Upper lobe of left lung (tissue), 6 donors: Measurements from ENCODE around the gene DIP2A. TPM values are rescaled to one million over a fixed set of nuclear protein-coding genes. Genes with fewer than 3 reads are reported as not detected.

ENCODE experiments used
- ATAC-seq, 2 donors: fragments of 200-7000 bp; cut with Tn5 transposase; one replicate each; pipeline ENCODE4 v1.9.1; 2022; ENCODE audit warnings: mild to moderate bottlenecking in 2 of 2, moderate library complexity in 2 of 2; ENCODE audit not compliant: low FRiP score in 2 of 2
- DNase-seq, 2 donors: peaks; one replicate each; pipeline ENCODE4 v3.0.0-alpha.2; 2019 to 2020
- H3K27ac ChIP-seq, 4 donors: fragments of 200-600 bp; sonication (generic); one replicate each; pipeline ENCODE4 v1.5.1; 2016 to 2019
- H3K27me3 ChIP-seq, 4 donors: fragments of 200-600 bp; sonication (generic); one replicate each; pipeline ENCODE4 v1.5.1; 2017 to 2019
- H3K36me3 ChIP-seq, 4 donors: fragments of 200-600 bp; sonication (generic); one replicate each; pipeline ENCODE4 v1.5.1; 2016 to 2019
- H3K4me1 ChIP-seq, 4 donors: fragments of 200-600 bp; sonication (generic); one replicate each; pipeline ENCODE4 v1.5.1; 2018 to 2019
- H3K4me3 ChIP-seq, 4 donors: fragments of 200-600 bp; sonication (generic); one replicate each; pipeline ENCODE4 v1.5.1; 2017 to 2019; ENCODE audit warnings: mild to moderate bottlenecking in 2 of 4, moderate library complexity in 1 of 4
- H3K9me3 ChIP-seq, 4 donors: fragments of 200-600 bp; sonication (generic); one replicate each; pipeline ENCODE4 v1.5.1; 2018 to 2019
- CTCF ChIP-seq, 6 experiments: fragments of 450-650 bp in 4 of 6; fragments of 200-600 bp in 2 of 6; sonication (generic) in 2 of 6; IDR thresholded peaks; one replicate each; pipeline ENCODE4 v1.5.1; 2016 to 2019; ENCODE audit warnings: antibody characterized with exemption in 6 of 6
- EP300 ChIP-seq, 4 donors: sonication (generic); formaldehyde crosslinking; IDR thresholded peaks; one replicate each; pipeline ENCODE4 v1.5.1; 2017; ENCODE audit warnings: antibody characterized with exemption in 4 of 4, control low read depth in 2 of 4
- POLR2A ChIP-seq, 4 donors: fragments of 450-650 bp; IDR thresholded peaks; one replicate each; pipeline ENCODE4 v1.5.1; 2016 to 2017; ENCODE audit warnings: antibody characterized with exemption in 4 of 4, mild to moderate bottlenecking in 2 of 4
- POLR2AphosphoS5 ChIP-seq, 2 donors: sonication (generic); formaldehyde crosslinking; IDR thresholded peaks; one replicate each; pipeline ENCODE4 v1.5.1; 2017; ENCODE audit warnings: antibody characterized with exemption in 2 of 2
- WGBS, 2 donors: methylation state at CpG; one replicate each; pipeline ENCODE4 v1.1.5; 2017 to 2018; 5-methylcytosine and 5-hydroxymethylcytosine counted together
- total RNA-seq, 6 donors: library from RNA; depleted of rRNA in 4 of 6; stranded (reverse); fragments of >200 nt in 4 of 6; gene quantifications; one replicate each; pipeline versions ENCODE4 v1.1.0 to v1.2.1, GENCODE V29; 2016 to 2021
- donor health status: DM: no; HTN: no; CAD: no; lungs with moderate emphysema.
- donor health status: DM: no; HTN: yes; CAD: no; lungs with severe emphysema.

DIP2A gene
- total RNA-seq, 6 donors from 2014 or later = 22.6 to 144 (median 43.0) TPM

- Histone ChIP-seq H3K9me3 (no peaks in the 10 kb centered on the region), H3K27ac (no peak overlapping the region), H3K4me3 (no peak overlapping the region), H3K36me3 (peaks cover 11 to 93% (median 72%) of the 10 kb centered on the region in 4 donors), H3K4me1 (no peaks in the 10 kb centered on the region), H3K27me3 (no peaks in the 10 kb centered on the region)
- WGBS, 2 donors = 93 to 95% methylated on average over 11 of the region's 11 CpGs
- no peak for TF ChIP-seq EP300 (IDR thresholded peaks at IDR 0.05)
- DNase-seq = no peak
- ATAC-seq = no peak
These were observed 20.4 kb upstream of the DIP2A start for GRCh38 chr21:46438241-46438640.

GRCh38 chr21:46439906-46440305, 18.8 kb upstream of the DIP2A start:
- Histone ChIP-seq H3K9me3 (no peaks in the 10 kb centered on the region), H3K27me3 (no peaks in the 10 kb centered on the region), H3K27ac (no peak overlapping the region), H3K4me1 (no peaks in the 10 kb centered on the region), H3K36me3 (peaks cover 11 to 87% (median 67%) of the 10 kb centered on the region in 4 donors), H3K4me3 (no peak overlapping the region)
- no peak for DNase-seq
- no peak for ATAC-seq
- TF ChIP-seq POLR2A (IDR thresholded peaks at IDR 0.05) = no peak
- TF ChIP-seq EP300 (IDR thresholded peaks at IDR 0.05) = no peak
- no peak for TF ChIP-seq POLR2AphosphoS5 (IDR thresholded peaks at IDR 0.05)
- no peak for TF ChIP-seq CTCF (IDR thresholded peaks at IDR 0.05)
- WGBS, 2 donors = 91 to 95% methylated on average over 17 to 18 of the region's 18 CpGs

- no peak for TF ChIP-seq EP300 (IDR thresholded peaks at IDR 0.05)
- TF ChIP-seq POLR2AphosphoS5 (IDR thresholded peaks at IDR 0.05) = no peak
- no peak for TF ChIP-seq CTCF (IDR thresholded peaks at IDR 0.05)
- TF ChIP-seq POLR2A (IDR thresholded peaks at IDR 0.05) = no peak
- no peaks in the 10 kb centered on the region for H3K27me3 ChIP-seq
- no peak overlapping the region for H3K4me3 ChIP-seq
- 96% methylated on average over 14 of the region's 14 CpGs for WGBS, 2 donors
- no peaks in the 10 kb centered on the region for H3K9me3 ChIP-seq
- peaks cover 11 to 83% (median 62%) of the 10 kb centered on the region in 4 donors for H3K36me3 ChIP-seq
- H3K27ac ChIP-seq = no peak overlapping the region
- DNase-seq (no peak), ATAC-seq (no peak)
- H3K4me1 ChIP-seq = no peaks in the 10 kb centered on the region
These were observed 17.4 kb upstream of the DIP2A start for GRCh38 chr21:46441331-46441730.

- no peak for ATAC-seq
- H3K4me1 ChIP-seq = no peaks in the 10 kb centered on the region
- DNase-seq = peak in 1 of 2 donors; percentile 76
- TF ChIP-seq POLR2A (IDR thresholded peaks at IDR 0.05) = no peak
- no peak for TF ChIP-seq CTCF (IDR thresholded peaks at IDR 0.05)
- TF ChIP-seq EP300 (IDR thresholded peaks at IDR 0.05) = no peak
- TF ChIP-seq POLR2AphosphoS5 (IDR thresholded peaks at IDR 0.05) = no peak
- H3K27me3 ChIP-seq = no peaks in the 10 kb centered on the region
- H3K4me3 ChIP-seq = no peak overlapping the region
- H3K9me3 ChIP-seq = no peaks in the 10 kb centered on the region
- WGBS, 2 donors = 92 to 94% methylated on average over 10 to 23 of the region's 23 CpGs
- no peak overlapping the region for H3K27ac ChIP-seq
- H3K36me3 ChIP-seq = peaks cover 11 to 76% (median 61%) of the 10 kb centered on the region in 4 donors
These were observed 16.7 kb upstream of the DIP2A start for GRCh38 chr21:46441961-46442498.

- H3K9me3 ChIP-seq = no peaks in the 10 kb centered on the region
- no peaks in the 10 kb centered on the region for H3K27me3 ChIP-seq
- TF ChIP-seq CTCF (IDR thresholded peaks at IDR 0.05) (no peak), POLR2A (IDR thresholded peaks at IDR 0.05) (no peak), POLR2AphosphoS5 (IDR thresholded peaks at IDR 0.05) (no peak), EP300 (IDR thresholded peaks at IDR 0.05) (no peak)
- H3K27ac ChIP-seq = no peak overlapping the region
- peaks cover 11 to 67% (median 52%) of the 10 kb centered on the region in 4 donors for H3K36me3 ChIP-seq
- ATAC-seq = no peak
- no peak for DNase-seq
- 85 to 88% methylated on average over 8 to 15 of the region's 15 CpGs for WGBS, 2 donors
- no peak overlapping the region for H3K4me3 ChIP-seq
- H3K4me1 ChIP-seq = no peaks in the 10 kb centered on the region
These were observed 15.8 kb upstream of the DIP2A start for GRCh38 chr21:46442938-46443337.
